HG03571 (cell line): ENCODE data around the gene DPEP2.
A peak's percentile ranks its signal among the peaks of the same experiment; 100 is the strongest.
"Not testable (repeated sequence)": the region's sequence is repeated elsewhere in the genome, so short reads cannot be mapped to it uniquely, and the experiment has no call there.

ENCODE experiments used
- ATAC-seq: cut with Tn5 transposase; IDR thresholded peaks from one replicate; pipeline ENCODE4 v1.9.1; 2021; ENCODE audit not compliant: unreplicated experiment

Gene DPEP2

DNA sequence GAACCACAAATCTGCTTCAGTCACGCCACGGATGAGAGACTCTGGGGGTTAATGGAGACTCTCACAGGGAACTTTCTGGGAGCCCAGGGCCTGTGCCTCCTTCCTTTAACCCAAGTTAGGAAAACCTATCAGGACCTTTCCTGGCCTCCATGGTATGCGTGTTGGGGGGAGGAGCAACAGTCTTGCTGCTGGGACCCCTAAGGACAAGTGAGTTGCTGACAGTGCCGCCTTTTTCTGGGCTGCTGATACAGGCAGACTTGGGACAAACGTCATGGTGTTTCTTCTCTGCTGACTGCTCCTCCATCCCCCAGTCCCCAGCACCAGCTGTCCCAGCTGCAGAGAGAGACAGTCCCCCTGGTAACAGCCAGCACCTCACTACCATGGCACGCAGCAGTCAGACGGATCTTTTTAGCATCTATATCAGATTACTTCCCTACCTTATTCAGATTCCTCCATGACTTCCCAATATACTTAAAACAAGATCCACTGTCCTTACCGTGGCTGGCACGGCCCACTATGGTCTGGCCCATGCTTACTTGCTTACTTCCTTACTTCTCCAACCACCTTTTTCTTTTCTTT lies 10.0 kb upstream of the DPEP2 start:
- ATAC-seq, result no peak

DNA sequence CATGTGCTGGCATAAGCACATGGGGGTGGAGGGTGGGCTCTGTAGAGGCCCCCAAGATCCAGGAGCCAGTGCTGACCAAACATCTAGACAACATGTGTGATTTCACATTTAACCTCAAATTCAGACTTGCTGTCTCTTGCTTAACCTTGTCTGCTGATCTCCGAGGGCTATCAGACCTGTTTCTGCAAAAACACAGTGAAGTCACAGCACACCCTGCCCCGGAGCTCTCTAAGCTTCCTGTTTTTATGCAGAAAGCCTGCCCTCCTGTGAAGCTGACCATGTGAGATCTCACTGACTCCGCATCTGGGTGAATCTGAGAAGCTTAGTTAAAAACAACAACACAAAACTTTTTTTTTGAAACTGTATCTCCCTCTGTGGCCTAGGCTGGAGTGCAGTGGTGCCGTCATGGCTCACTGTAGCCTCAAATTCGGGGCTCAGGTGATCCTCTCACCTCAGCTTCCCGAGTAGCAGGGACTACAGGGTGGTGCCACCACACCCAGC lies 6.6 kb upstream of the DPEP2 start:
- no peak for ATAC-seq

- ATAC-seq, result no peak
Observed at GRCh38 chr16:68005211-68005610, 5.9 kb upstream of the DPEP2 start.

GRCh38 chr16:68003031-68003430 lies 3.7 kb upstream of the DPEP2 start:
- no peak for ATAC-seq

GRCh38 chr16:68000450-68000849 lies 1.2 kb upstream of the DPEP2 start:
- ATAC-seq, result no peak

GRCh38 chr16:67999985-68000384 lies 701 bp upstream of the DPEP2 start:
- ATAC-seq, result no peak

GRCh38 chr16:67998231-67998778 lies 979 bp downstream of the DPEP2 start:
- ATAC-seq, result not testable (repeated sequence)

- ATAC-seq, result no peak
Observed at GRCh38 chr16:67996666-67997065, 2.6 kb downstream of the DPEP2 start.

GRCh38 chr16:67995423-67995822 lies 3.9 kb downstream of the DPEP2 start:
- no peak for ATAC-seq

DNA sequence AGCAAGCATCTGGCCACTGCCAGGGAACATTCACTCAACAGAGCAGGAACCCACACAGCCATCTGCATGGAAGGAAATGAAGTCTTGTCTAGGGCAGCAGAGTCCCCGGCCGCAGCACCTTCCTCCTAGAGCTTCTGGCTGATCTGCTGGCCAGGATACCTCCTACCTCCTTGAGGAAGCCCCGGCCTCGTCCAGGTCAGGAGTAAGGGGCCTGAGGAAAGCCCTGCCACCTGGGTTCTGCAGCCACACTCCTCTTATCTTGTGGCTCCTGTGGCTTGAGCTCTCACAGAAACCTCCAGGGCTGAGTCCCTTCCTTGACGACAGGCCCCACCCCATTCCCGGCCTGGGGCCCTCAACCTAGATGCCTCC lies 5.3 kb downstream of the DPEP2 start:
- ATAC-seq, result not testable (repeated sequence)

DNA sequence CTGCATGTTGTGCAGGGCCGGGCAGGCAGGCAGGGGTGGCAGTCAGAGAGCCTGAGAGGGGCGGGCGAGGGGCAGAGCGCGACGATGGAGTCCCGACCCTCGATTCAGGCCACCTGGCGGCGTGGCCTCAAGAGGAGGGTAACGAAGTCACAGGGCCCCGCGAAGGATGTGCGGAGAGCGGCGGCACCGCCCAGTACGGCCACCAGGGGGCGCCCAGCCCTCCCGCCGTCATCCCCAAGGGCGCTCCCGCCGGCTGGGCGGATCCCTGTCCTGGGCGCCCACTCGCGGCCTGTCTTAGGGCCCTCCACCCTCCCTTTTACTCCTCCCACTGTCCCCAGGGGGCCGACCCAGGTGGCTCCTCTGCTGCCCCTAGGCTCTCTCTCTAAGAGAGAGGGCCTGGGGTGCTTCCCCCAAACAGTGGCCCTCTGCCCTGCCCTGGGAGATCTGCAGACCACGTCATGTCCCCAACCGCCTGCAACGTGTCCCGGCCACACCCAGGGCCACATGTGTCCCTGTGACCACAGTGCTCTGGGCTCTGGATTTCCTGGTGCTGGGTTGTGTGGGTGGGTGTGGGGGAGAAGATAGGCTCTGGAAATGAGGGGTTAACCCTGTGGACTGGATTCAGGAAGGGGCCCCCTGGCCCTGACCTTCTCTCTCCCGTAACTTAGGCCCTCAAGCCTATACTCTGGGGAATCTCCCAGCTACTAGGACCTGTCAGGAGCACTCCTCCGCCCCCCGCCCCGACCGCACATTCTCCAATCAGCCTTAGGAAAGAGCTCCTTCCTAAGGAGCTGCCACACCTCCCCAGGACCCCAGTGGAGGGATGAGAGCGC lies 5.9 kb downstream of the DPEP2 start:
- ATAC-seq, result peak; percentile 64

GRCh38 chr16:67992661-67993206 lies 6.5 kb downstream of the DPEP2 start:
- no peak for ATAC-seq

- ATAC-seq, result no peak
Observed at GRCh38 chr16:67990018-67990386, 9.3 kb downstream of the DPEP2 start.

DNA sequence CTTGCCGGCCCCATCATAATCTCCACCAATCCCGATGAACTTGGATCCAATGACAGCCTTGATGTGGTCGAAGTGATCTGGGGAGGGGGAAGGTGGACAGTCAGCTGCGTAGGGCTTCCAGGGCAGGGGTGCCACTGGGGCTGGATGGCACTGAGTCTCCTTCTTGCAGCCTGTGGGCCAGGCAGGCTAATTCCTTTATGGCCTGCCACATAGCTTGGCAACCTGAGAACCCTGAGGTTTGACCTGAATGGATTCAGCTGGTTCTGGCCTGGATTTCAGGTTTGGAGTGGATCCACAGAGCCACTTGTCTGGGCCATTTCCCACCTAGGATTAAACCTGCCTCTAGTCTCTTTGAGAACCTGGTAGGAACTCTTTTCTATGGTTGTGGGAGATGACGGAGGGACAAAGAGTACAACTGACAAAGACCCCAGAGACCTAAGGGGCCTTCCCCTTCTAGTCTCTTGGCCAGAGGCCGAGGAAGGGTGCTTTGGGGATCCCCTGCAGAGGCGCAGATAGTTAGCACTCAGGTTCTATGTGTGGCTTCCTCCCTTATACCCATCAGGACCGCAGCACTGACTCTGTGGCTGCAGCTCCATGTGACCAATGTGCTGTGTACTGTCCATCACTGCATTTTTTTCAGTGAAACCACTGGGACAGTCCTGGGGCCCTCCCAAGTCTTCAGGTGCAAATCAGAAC lies 9.8 kb downstream of the DPEP2 start:
- no peak for ATAC-seq

DNA sequence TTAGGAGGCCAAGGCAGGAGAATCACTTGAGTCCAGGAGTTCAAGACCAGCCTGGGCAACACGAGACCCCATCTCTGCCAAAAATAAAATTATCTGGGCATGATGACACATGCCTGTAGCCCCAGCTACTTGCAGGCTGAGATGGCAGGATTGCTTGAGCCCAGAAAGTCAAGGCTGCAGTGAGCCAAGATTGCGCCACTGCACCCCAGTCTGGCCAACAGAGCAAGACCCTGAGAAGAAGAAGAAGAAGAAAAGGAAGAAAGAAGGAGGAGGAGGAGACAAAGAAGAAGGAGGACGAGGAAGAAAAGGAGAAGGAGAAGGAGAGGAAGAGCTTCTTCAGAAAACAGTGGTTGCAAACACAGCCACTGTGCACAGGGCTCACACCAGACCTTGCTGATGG lies 10.6 kb downstream of the DPEP2 start:
- ATAC-seq, result no peak

- ATAC-seq, result no peak
Observed at GRCh38 chr16:67987460-67988160, 11.7 kb downstream of the DPEP2 start.

DNA sequence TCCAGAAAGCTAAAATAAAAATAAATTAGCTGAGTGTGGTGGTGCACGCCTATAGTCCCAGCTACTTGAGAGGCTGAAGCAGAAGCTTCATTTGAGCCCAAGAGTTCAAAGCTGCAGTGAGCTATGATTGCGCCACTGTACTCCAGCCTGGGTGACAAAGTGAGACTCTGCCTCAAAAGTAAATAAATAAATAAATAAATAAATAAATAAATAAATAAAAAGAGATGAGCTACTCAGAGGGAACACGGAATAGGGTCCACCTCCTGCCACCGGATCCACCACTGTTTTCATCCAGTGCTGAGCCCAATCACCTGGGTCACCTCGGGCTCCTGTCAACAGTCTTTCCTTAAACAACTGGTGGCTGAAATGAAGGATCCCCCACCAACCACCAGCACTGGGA lies 12.3 kb downstream of the DPEP2 start:
- no peak for ATAC-seq

GRCh38 chr16:67982011-67982696 lies 17.1 kb downstream of the DPEP2 start:
- no peak for ATAC-seq

DNA sequence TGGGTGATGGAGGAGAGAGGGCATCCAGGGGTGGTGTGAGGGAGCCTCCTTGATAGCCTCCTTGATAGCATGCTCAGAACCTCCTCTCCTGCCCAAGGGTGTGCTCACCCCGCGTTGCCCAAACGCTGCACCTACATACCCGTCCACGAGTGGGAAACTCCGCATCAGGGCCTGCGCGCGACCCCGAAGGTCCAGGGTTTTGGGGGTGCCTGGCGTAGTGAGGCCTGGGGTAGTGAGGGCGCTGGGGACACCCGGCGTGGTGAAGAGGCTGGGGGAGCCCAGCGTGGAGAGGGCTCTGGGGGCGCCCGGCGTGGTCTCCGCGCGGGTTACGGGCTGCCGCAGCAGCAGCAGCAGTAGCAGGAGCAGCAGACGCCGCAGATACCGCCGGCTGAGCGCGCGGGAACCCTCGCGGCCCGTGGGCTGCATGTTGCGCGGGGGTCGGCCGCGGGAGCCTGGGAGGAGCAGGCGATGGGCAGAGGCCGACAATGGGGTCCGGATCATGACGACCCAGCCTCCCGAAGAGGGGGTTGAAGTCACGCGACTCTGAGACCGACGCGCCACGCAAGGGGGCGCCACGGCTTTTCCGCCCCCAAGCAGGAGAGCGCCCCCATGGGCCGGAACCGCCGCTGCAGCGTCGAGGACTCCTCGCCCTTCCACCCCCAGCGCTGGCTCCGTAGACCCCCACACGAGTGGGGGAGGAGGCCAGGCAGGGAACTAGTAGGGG lies 19.2 kb downstream of the DPEP2 start, which contains the start of gene DPEP3:
Gene DPEP3, minus strand, starts transcription at position 545 of the 724 bp plus-strand sequence. Its CDS starts 119 bp downstream, at position 426.
- no peak for ATAC-seq
